ENCODE data around the gene DDX25.

The DDX25 gene

GRCh38 chr11:125947419-125948277 lies 43.3 kb downstream of the DDX25 start:
- peaks cover 13% of the 10 kb centered on the region for H3K27me3 ChIP-seq (ENCODE audit: control insufficient read depth, insufficient read depth, low read length)
- H3K9ac ChIP-seq (ENCODE audit: low read depth, low read length) = no peak overlapping the region
- no peaks in the 10 kb centered on the region for H3K9me3 ChIP-seq (replicated peaks; ENCODE audit: low read length)
- H3K4me1 ChIP-seq (ENCODE audit: control insufficient read depth, insufficient read depth, low read length) = no peaks in the 10 kb centered on the region
- H3K4me2 ChIP-seq (ENCODE audit: low read length) = no peak overlapping the region
- no peak overlapping the region for H3K4me3 ChIP-seq (ENCODE audit: low read length)
- no peaks in the 10 kb centered on the region for H3K36me3 ChIP-seq (ENCODE audit: insufficient read depth, low read length)

GRCh38 chr11:125948278-125949051 lies 44.2 kb downstream of the DDX25 start:
- H3K36me3 ChIP-seq (ENCODE audit: insufficient read depth, low read length) = no peaks in the 10 kb centered on the region
- H3K27me3 ChIP-seq (ENCODE audit: control insufficient read depth, insufficient read depth, low read length) = peaks cover 16% of the 10 kb centered on the region
- H3K9me3 ChIP-seq (replicated peaks; ENCODE audit: low read length) = no peaks in the 10 kb centered on the region
- no peak overlapping the region for H3K4me2 ChIP-seq (ENCODE audit: low read length)
- no peak overlapping the region for H3K9ac ChIP-seq (ENCODE audit: low read depth, low read length)
- H3K4me3 ChIP-seq (ENCODE audit: low read length) = no peak overlapping the region
- no peaks in the 10 kb centered on the region for H3K4me1 ChIP-seq (ENCODE audit: control insufficient read depth, insufficient read depth, low read length)

GRCh38 chr11:125949271-125950177 lies 45.2 kb downstream of the DDX25 start:
- Histone ChIP-seq H3K36me3 (ENCODE audit: insufficient read depth, low read length) (no peaks in the 10 kb centered on the region), H3K9ac (ENCODE audit: low read depth, low read length) (no peak overlapping the region), H3K9me3 (replicated peaks; ENCODE audit: low read length) (no peaks in the 10 kb centered on the region), H3K4me1 (ENCODE audit: control insufficient read depth, insufficient read depth, low read length) (no peaks in the 10 kb centered on the region), H3K4me3 (ENCODE audit: low read length) (no peak overlapping the region), H3K27me3 (ENCODE audit: control insufficient read depth, insufficient read depth, low read length) (peaks cover 25% of the 10 kb centered on the region), H3K4me2 (ENCODE audit: low read length) (no peak overlapping the region)

GRCh38 chr11:125950178-125950490 lies 45.8 kb downstream of the DDX25 start:
- Histone ChIP-seq H3K36me3 (ENCODE audit: insufficient read depth, low read length) (no peaks in the 10 kb centered on the region), H3K4me2 (ENCODE audit: low read length) (no peak overlapping the region), H3K27me3 (ENCODE audit: control insufficient read depth, insufficient read depth, low read length) (peaks cover 25% of the 10 kb centered on the region), H3K4me3 (ENCODE audit: low read length) (no peak overlapping the region), H3K9me3 (replicated peaks; ENCODE audit: low read length) (no peaks in the 10 kb centered on the region), H3K9ac (ENCODE audit: low read depth, low read length) (no peak overlapping the region), H3K4me1 (ENCODE audit: control insufficient read depth, insufficient read depth, low read length) (no peaks in the 10 kb centered on the region)

- Histone ChIP-seq H3K4me1 (ENCODE audit: control insufficient read depth, insufficient read depth, low read length) (no peaks in the 10 kb centered on the region), H3K9ac (ENCODE audit: low read depth, low read length) (no peak overlapping the region), H3K9me3 (replicated peaks; ENCODE audit: low read length) (no peaks in the 10 kb centered on the region), H3K36me3 (ENCODE audit: insufficient read depth, low read length) (no peaks in the 10 kb centered on the region), H3K27me3 (ENCODE audit: control insufficient read depth, insufficient read depth, low read length) (peaks cover 25% of the 10 kb centered on the region), H3K4me2 (ENCODE audit: low read length) (no peak overlapping the region), H3K4me3 (ENCODE audit: low read length) (no peak overlapping the region)
Observed at GRCh38 chr11:125950696-125951651, 46.7 kb downstream of the DDX25 start.

GRCh38 chr11:125951731-125952130 lies 47.4 kb downstream of the DDX25 start:
- Histone ChIP-seq H3K4me2 (ENCODE audit: low read length) (no peak overlapping the region), H3K4me3 (ENCODE audit: low read length) (no peak overlapping the region), H3K27me3 (ENCODE audit: control insufficient read depth, insufficient read depth, low read length) (peaks cover 25% of the 10 kb centered on the region), H3K4me1 (ENCODE audit: control insufficient read depth, insufficient read depth, low read length) (no peaks in the 10 kb centered on the region), H3K9ac (ENCODE audit: low read depth, low read length) (no peak overlapping the region), H3K9me3 (replicated peaks; ENCODE audit: low read length) (no peaks in the 10 kb centered on the region), H3K36me3 (ENCODE audit: insufficient read depth, low read length) (no peaks in the 10 kb centered on the region)

GRCh38 chr11:125952559-125952958 lies 48.3 kb downstream of the DDX25 start:
- Histone ChIP-seq H3K27me3 (ENCODE audit: control insufficient read depth, insufficient read depth, low read length) (peaks cover 25% of the 10 kb centered on the region), H3K9me3 (replicated peaks; ENCODE audit: low read length) (no peaks in the 10 kb centered on the region), H3K36me3 (ENCODE audit: insufficient read depth, low read length) (no peaks in the 10 kb centered on the region), H3K4me2 (ENCODE audit: low read length) (no peak overlapping the region), H3K4me3 (ENCODE audit: low read length) (no peak overlapping the region), H3K9ac (ENCODE audit: low read depth, low read length) (no peak overlapping the region), H3K4me1 (ENCODE audit: control insufficient read depth, insufficient read depth, low read length) (no peaks in the 10 kb centered on the region)

- Histone ChIP-seq H3K9me3 (replicated peaks; ENCODE audit: low read length) (no peaks in the 10 kb centered on the region), H3K4me2 (ENCODE audit: low read length) (no peak overlapping the region), H3K9ac (ENCODE audit: low read depth, low read length) (no peak overlapping the region), H3K27me3 (ENCODE audit: control insufficient read depth, insufficient read depth, low read length) (peaks cover 25% of the 10 kb centered on the region), H3K4me1 (ENCODE audit: control insufficient read depth, insufficient read depth, low read length) (no peaks in the 10 kb centered on the region), H3K4me3 (ENCODE audit: low read length) (no peak overlapping the region), H3K36me3 (ENCODE audit: insufficient read depth, low read length) (no peaks in the 10 kb centered on the region)
Observed at GRCh38 chr11:125952973-125953372, 48.7 kb downstream of the DDX25 start.

GRCh38 chr11:125953401-125953935 lies 49.2 kb downstream of the DDX25 start:
- Histone ChIP-seq H3K4me1 (ENCODE audit: control insufficient read depth, insufficient read depth, low read length) (no peaks in the 10 kb centered on the region), H3K9me3 (replicated peaks; ENCODE audit: low read length) (no peaks in the 10 kb centered on the region), H3K36me3 (ENCODE audit: insufficient read depth, low read length) (no peaks in the 10 kb centered on the region), H3K4me3 (ENCODE audit: low read length) (no peak overlapping the region), H3K9ac (ENCODE audit: low read depth, low read length) (no peak overlapping the region), H3K27me3 (ENCODE audit: control insufficient read depth, insufficient read depth, low read length) (peaks cover 25% of the 10 kb centered on the region), H3K4me2 (ENCODE audit: low read length) (no peak overlapping the region)

GRCh38 chr11:125954123-125954944 lies 50.0 kb downstream of the DDX25 start:
- Histone ChIP-seq H3K4me2 (ENCODE audit: low read length) (no peak overlapping the region), H3K4me3 (ENCODE audit: low read length) (no peak overlapping the region), H3K36me3 (ENCODE audit: insufficient read depth, low read length) (no peaks in the 10 kb centered on the region), H3K9ac (ENCODE audit: low read depth, low read length) (no peak overlapping the region), H3K27me3 (ENCODE audit: control insufficient read depth, insufficient read depth, low read length) (peaks cover 22% of the 10 kb centered on the region), H3K9me3 (replicated peaks; ENCODE audit: low read length) (no peaks in the 10 kb centered on the region), H3K4me1 (ENCODE audit: control insufficient read depth, insufficient read depth, low read length) (no peaks in the 10 kb centered on the region)
